Lower leg skin (tissue), 4 donors: Measurements from ENCODE around the gene LINGO3. TPM values are rescaled to one million over a fixed set of nuclear protein-coding genes. Genes with fewer than 3 reads are reported as not detected.

Experiments
- DNase-seq, 2 donors: peaks; one replicate each; pipeline ENCODE4 v3.0.0-alpha.2; 2019; ENCODE audit warnings: low spot score in 2 of 2
- H3K4me3 ChIP-seq: fragments of 200-600 bp; sonication (generic); 2 replicates; pipeline ENCODE4 v1.5.1; 2017; ENCODE audit warnings: mild to moderate bottlenecking, low read depth; ENCODE audit not compliant: poor library complexity, severe bottlenecking
- CTCF ChIP-seq, 3 donors: fragments of 450-650 bp; IDR thresholded peaks; one replicate each; pipeline ENCODE4 v1.5.1; 2016; ENCODE audit warnings: antibody characterized with exemption in 3 of 3, mild to moderate bottlenecking in 3 of 3, moderate library complexity in 2 of 3
- POLR2A ChIP-seq, 2 donors: fragments of 450-650 bp; IDR thresholded peaks; one replicate each; pipeline ENCODE4 v1.6.1; 2016 to 2017; ENCODE audit warnings: antibody characterized with exemption in 2 of 2, mild to moderate bottlenecking in 1 of 2, moderate library complexity in 1 of 2
- WGBS, 2 donors: methylation state at CpG; one replicate each; pipeline ENCODE4 v1.1.5; 2018; 5-methylcytosine and 5-hydroxymethylcytosine counted together
- intact Hi-C: fragments of 100-400 bp; cut with DNase I; formaldehyde crosslinking; loops from one replicate; pipeline ENCODE4 v1.15.0; 2023; ENCODE audit warnings: low total_unique reads
- total RNA-seq, 4 donors: library from RNA; depleted of rRNA; stranded (reverse); fragments of >200 nt; gene quantifications; one replicate each; pipeline ENCODE4 v1.1.0, GENCODE V29; 2016

The LINGO3 gene
- total RNA-seq, 4 donors from 2014 or later = 0.26 TPM; not detected in 3

GRCh38 chr19:2345076-2345475 lies 37.1 kb upstream of the LINGO3 start:
- H3K4me3 ChIP-seq = no peak overlapping the region
- intact Hi-C loops = no loop called here
- WGBS, 2 donors = 93 to 96% methylated on average over 11 to 17 of the region's 17 CpGs
- no peak for DNase-seq
- TF ChIP-seq CTCF (IDR thresholded peaks at IDR 0.05) (no peak), POLR2A (IDR thresholded peaks at IDR 0.05) (no peak)

- no peak overlapping the region for H3K4me3 ChIP-seq
- DNase-seq = no peak
- no peak for TF ChIP-seq POLR2A (IDR thresholded peaks at IDR 0.05)
- no peak for TF ChIP-seq CTCF (IDR thresholded peaks at IDR 0.05)
- intact Hi-C loops = no loop called here
- 88 to 95% methylated on average over 20 to 24 of the region's 24 CpGs for WGBS, 2 donors
Measured at GRCh38 chr19:2344381-2344870, 36.5 kb upstream of the LINGO3 start.

GRCh38 chr19:2343289-2343982 lies 35.5 kb upstream of the LINGO3 start:
- 92 to 94% methylated on average over 27 to 31 of the region's 31 CpGs for WGBS, 2 donors
- no peak overlapping the region for H3K4me3 ChIP-seq
- intact Hi-C loops = no loop called here
- DNase-seq = no peak
- TF ChIP-seq POLR2A (IDR thresholded peaks at IDR 0.05) (no peak), CTCF (IDR thresholded peaks at IDR 0.05) (no peak)

GRCh38 chr19:2342656-2343288 lies 34.8 kb upstream of the LINGO3 start:
- intact Hi-C loops = no loop called here
- H3K4me3 ChIP-seq = no peak overlapping the region
- DNase-seq = no peak
- TF ChIP-seq POLR2A (IDR thresholded peaks at IDR 0.05) = no peak
- no peak for TF ChIP-seq CTCF (IDR thresholded peaks at IDR 0.05)
- 88 to 91% methylated on average over 14 to 15 of the region's 29 CpGs for WGBS, 2 donors

- TF ChIP-seq POLR2A (IDR thresholded peaks at IDR 0.05) (no peak), CTCF (IDR thresholded peaks at IDR 0.05) (no peak)
- no peak overlapping the region for H3K4me3 ChIP-seq
- WGBS, 2 donors = 58 to 64% methylated on average over 15 of the region's 15 CpGs
- intact Hi-C loops = no loop called here
- DNase-seq = no peak
Measured at GRCh38 chr19:2341982-2342381, 34.0 kb upstream of the LINGO3 start.
